Stimulated activated CD4-positive, alpha-beta T cell treated with anti-CD3 and anti-CD28 coated beads, Interleukin-15, amount 100 ng/mL, for 48 hours (primary cell): ENCODE data around the gene GBA2.
A peak's percentile ranks its signal among the peaks of the same experiment; 100 is the strongest.

ENCODE experiments used
- DNase-seq, 2 donors: peaks; one replicate each; pipeline ENCODE4 v3.0.0-alpha.2; 2020; ENCODE audit warnings: low read depth in 2 of 2

The GBA2 gene

GRCh38 chr9:35766997-35767396 is 18.0 kb upstream of the GBA2 start:
- no peak for DNase-seq

- no peak for DNase-seq
Measured at GRCh38 chr9:35763803-35764202, 14.8 kb upstream of the GBA2 start.

GRCh38 chr9:35763181-35763580 is 14.2 kb upstream of the GBA2 start:
- no peak for DNase-seq

GRCh38 chr9:35760651-35761050 is 11.6 kb upstream of the GBA2 start:
- no peak for DNase-seq

GRCh38 chr9:35759795-35760194 is 10.8 kb upstream of the GBA2 start:
- DNase-seq, result no peak

- DNase-seq, result no peak
Measured at GRCh38 chr9:35758475-35759050, 9.5 kb upstream of the GBA2 start.

GRCh38 chr9:35757892-35758275 is 8.9 kb upstream of the GBA2 start:
- DNase-seq, result no peak

GRCh38 chr9:35757226-35757891 is 8.3 kb upstream of the GBA2 start:
- no peak for DNase-seq

- peak; percentile 69 to 84 for DNase-seq
Measured at GRCh38 chr9:35756275-35757225, 7.5 kb upstream of the GBA2 start.

GRCh38 chr9:35755071-35755470 is 6.0 kb upstream of the GBA2 start:
- no peak for DNase-seq

- DNase-seq, result no peak
Measured at GRCh38 chr9:35754264-35754663, 5.2 kb upstream of the GBA2 start, which contains the start of gene MSMP. TSS of gene MSMP (minus strand) at chr9:35754276. CDS start at chr9:35754129, 147 bp downstream.

- DNase-seq, result no peak
Measured at GRCh38 chr9:35753466-35753865, 4.4 kb upstream of the GBA2 start.

- DNase-seq, result no peak
Measured at GRCh38 chr9:35750256-35750531, 1.2 kb upstream of the GBA2 start.

- DNase-seq, result no peak
Measured at GRCh38 chr9:35749515-35750255, 657 bp upstream of the GBA2 start.

GRCh38 chr9:35748242-35748857 is 678 bp downstream of the GBA2 start:
- DNase-seq, result no peak

GRCh38 chr9:35746583-35746982 is 2.4 kb downstream of the GBA2 start:
- no peak for DNase-seq

GRCh38 chr9:35745569-35745968 is 3.5 kb downstream of the GBA2 start:
- DNase-seq, result no peak

GRCh38 chr9:35743880-35744518 is 5.0 kb downstream of the GBA2 start:
- no peak for DNase-seq

GRCh38 chr9:35743452-35743851 is 5.6 kb downstream of the GBA2 start:
- DNase-seq, result no peak

GRCh38 chr9:35741740-35742139 is 7.3 kb downstream of the GBA2 start:
- no peak for DNase-seq

GRCh38 chr9:35740243-35740642 is 8.8 kb downstream of the GBA2 start:
- no peak for DNase-seq
